ENCODE measurements around the gene STX2. TPM values are rescaled to one million over a fixed set of nuclear protein-coding genes. Genes with fewer than 3 reads are reported as not detected.
"Not testable (repeated sequence)": the region's sequence is repeated elsewhere in the genome, so short reads cannot be mapped to it uniquely, and the experiment has no call there.

STX2 gene
- total RNA-seq, 2 experiments from 2014 or later, result 10.8 to 13.6 TPM

GRCh38 chr12:130787445-130788410, 51.3 kb downstream of the STX2 start:
- CTCF ChIA-PET, result no interaction called here
- intact Hi-C loops (cut with micrococcal nuclease), result no loop called here
- Mint-ChIP-seq H3K4me3 (no peak overlapping the region), H3K27me3 (ENCODE audit: low read depth) (no peaks in the 10 kb centered on the region), H3K27ac (no peak overlapping the region), H3K36me3 (ENCODE audit: low read depth) (peaks cover 59% of the 10 kb centered on the region), H3K4me1 (ENCODE audit: low read depth) (no peaks in the 10 kb centered on the region), H3K9me3 (peaks cover 10% of the 10 kb centered on the region)
- DNase-seq, result no peak

- Mint-ChIP-seq H3K9me3 (peaks cover 10% of the 10 kb centered on the region), H3K4me1 (ENCODE audit: low read depth) (no peaks in the 10 kb centered on the region), H3K27me3 (ENCODE audit: low read depth) (no peaks in the 10 kb centered on the region), H3K4me3 (no peak overlapping the region), H3K36me3 (ENCODE audit: low read depth) (peaks cover 62% of the 10 kb centered on the region), H3K27ac (no peak overlapping the region)
- intact Hi-C loops (cut with micrococcal nuclease), result no loop called here
- CTCF ChIA-PET, result no interaction called here
- DNase-seq, result no peak
These were observed 52.0 kb downstream of the STX2 start for GRCh38 chr12:130787041-130787440.

- Mint-ChIP-seq H3K9me3 (peaks cover 9% of the 10 kb centered on the region), H3K27me3 (ENCODE audit: low read depth) (peaks cover 4% of the 10 kb centered on the region), H3K4me3 (no peak overlapping the region), H3K4me1 (ENCODE audit: low read depth) (no peaks in the 10 kb centered on the region), H3K36me3 (ENCODE audit: low read depth) (peaks cover 52% of the 10 kb centered on the region), H3K27ac (no peak overlapping the region)
- CTCF ChIA-PET, result no interaction called here
- no peak for DNase-seq
- intact Hi-C loops (cut with micrococcal nuclease), result no loop called here
These were observed 55.8 kb downstream of the STX2 start for GRCh38 chr12:130783110-130783715.

- H3K4me3 Mint-ChIP-seq; H3K27ac Mint-ChIP-seq; DNase-seq; H3K4me1 Mint-ChIP-seq (ENCODE audit: low read depth); intact Hi-C loops (cut with micrococcal nuclease); CTCF ChIA-PET; H3K9me3 Mint-ChIP-seq: not testable (repeated sequence)
- Mint-ChIP-seq H3K27me3 (ENCODE audit: low read depth) (peaks cover 10% of the 10 kb centered on the region), H3K36me3 (ENCODE audit: low read depth) (peaks cover 43% of the 10 kb centered on the region)
These were observed 56.8 kb downstream of the STX2 start for GRCh38 chr12:130782245-130782644.

- CTCF ChIA-PET, result no interaction called here
- Mint-ChIP-seq H3K9me3 (peaks cover 6% of the 10 kb centered on the region), H3K4me1 (ENCODE audit: low read depth) (peaks cover 6% of the 10 kb centered on the region), H3K36me3 (ENCODE audit: low read depth) (peaks cover 37% of the 10 kb centered on the region), H3K27ac (no peak overlapping the region), H3K4me3 (no peak overlapping the region), H3K27me3 (ENCODE audit: low read depth) (peaks cover 16% of the 10 kb centered on the region)
- no peak for DNase-seq
- intact Hi-C loops (cut with micrococcal nuclease), result no loop called here
These were observed 58.0 kb downstream of the STX2 start for GRCh38 chr12:130780880-130781575.

GRCh38 chr12:130780325-130780724, 58.7 kb downstream of the STX2 start:
- no peak overlapping the region for H3K4me3 Mint-ChIP-seq
- H3K36me3 Mint-ChIP-seq (ENCODE audit: low read depth), result peaks cover 37% of the 10 kb centered on the region
- peaks cover 6% of the 10 kb centered on the region for H3K9me3 Mint-ChIP-seq
- intact Hi-C loops (cut with micrococcal nuclease), result no loop called here
- no peak for DNase-seq
- CTCF ChIA-PET, result no interaction called here
- peaks cover 23% of the 10 kb centered on the region for H3K27me3 Mint-ChIP-seq (ENCODE audit: low read depth)
- no peak overlapping the region for H3K27ac Mint-ChIP-seq
- H3K4me1 Mint-ChIP-seq (ENCODE audit: low read depth), result peaks cover 13% of the 10 kb centered on the region

GRCh38 chr12:130778776-130779175, 60.3 kb downstream of the STX2 start:
- Mint-ChIP-seq H3K4me3 (no peak overlapping the region), H3K27ac (no peak overlapping the region), H3K36me3 (ENCODE audit: low read depth) (peaks cover 23% of the 10 kb centered on the region), H3K27me3 (ENCODE audit: low read depth) (peaks cover 26% of the 10 kb centered on the region), H3K4me1 (ENCODE audit: low read depth) (peaks cover 14% of the 10 kb centered on the region), H3K9me3 (no peaks in the 10 kb centered on the region)
- DNase-seq, result no peak
- intact Hi-C loops (cut with micrococcal nuclease), result no loop called here
- CTCF ChIA-PET, result interaction anchor here (0.6 kb wide), 1 partner anchor 45 kb away, joined by 4 read pairs; no protein-coding TSS in a partner anchor

GRCh38 chr12:130776857-130777339, 62.2 kb downstream of the STX2 start:
- Mint-ChIP-seq H3K4me3 (peak overlapping the region; percentile 26), H3K36me3 (ENCODE audit: low read depth) (peaks cover 11% of the 10 kb centered on the region), H3K27ac (no peak overlapping the region), H3K27me3 (ENCODE audit: low read depth) (peaks cover 26% of the 10 kb centered on the region), H3K4me1 (ENCODE audit: low read depth) (peaks cover 14% of the 10 kb centered on the region), H3K9me3 (no peaks in the 10 kb centered on the region)
- intact Hi-C loops (cut with micrococcal nuclease), result loop anchor here (1.0 kb wide), 1 partner anchor 42 kb away; no protein-coding TSS in a partner anchor
- CTCF ChIA-PET, result interaction anchor here (0.9 kb wide), 1 partner anchor 28 kb away, joined by 3 read pairs; no protein-coding TSS in a partner anchor
- DNase-seq, result no peak

- peaks cover 26% of the 10 kb centered on the region for H3K27me3 Mint-ChIP-seq (ENCODE audit: low read depth)
- H3K9me3 Mint-ChIP-seq, result no peaks in the 10 kb centered on the region
- peaks cover 9% of the 10 kb centered on the region for H3K36me3 Mint-ChIP-seq (ENCODE audit: low read depth)
- peak overlapping the region; percentile 26 for H3K4me3 Mint-ChIP-seq
- CTCF ChIA-PET, result interaction anchor here (0.9 kb wide), 1 partner anchor 27 kb away, joined by 3 read pairs; no protein-coding TSS in a partner anchor
- no peak overlapping the region for H3K27ac Mint-ChIP-seq
- peaks cover 14% of the 10 kb centered on the region for H3K4me1 Mint-ChIP-seq (ENCODE audit: low read depth)
- DNase-seq, result peak; percentile 80
- intact Hi-C loops (cut with micrococcal nuclease), result loop anchor here (1.0 kb wide), 1 partner anchor 43 kb away; no protein-coding TSS in a partner anchor
These were observed 62.8 kb downstream of the STX2 start for GRCh38 chr12:130775953-130776856.

GRCh38 chr12:130770413-130771028, 68.5 kb downstream of the STX2 start:
- DNase-seq, result no peak
- no peaks in the 10 kb centered on the region for H3K36me3 Mint-ChIP-seq (ENCODE audit: low read depth)
- intact Hi-C loops (cut with micrococcal nuclease), result no loop called here
- H3K27ac Mint-ChIP-seq, result no peak overlapping the region
- H3K27me3 Mint-ChIP-seq (ENCODE audit: low read depth), result peaks cover 6% of the 10 kb centered on the region
- peaks cover 2% of the 10 kb centered on the region for H3K4me1 Mint-ChIP-seq (ENCODE audit: low read depth)
- CTCF ChIA-PET, result no interaction called here
- no peak overlapping the region for H3K4me3 Mint-ChIP-seq
- no peaks in the 10 kb centered on the region for H3K9me3 Mint-ChIP-seq

- no peak for DNase-seq
These were observed 70.9 kb downstream of the STX2 start for GRCh38 chr12:130768120-130768519.

More at GRCh38 chr12:130768120-130768519, 70.9 kb downstream of the STX2 start:
- intact Hi-C loops (cut with micrococcal nuclease), result no loop called here
- no peaks in the 10 kb centered on the region for H3K4me1 Mint-ChIP-seq (ENCODE audit: low read depth)
- no peaks in the 10 kb centered on the region for H3K27me3 Mint-ChIP-seq (ENCODE audit: low read depth)
- H3K9me3 Mint-ChIP-seq, result no peaks in the 10 kb centered on the region
- H3K4me3 Mint-ChIP-seq, result no peak overlapping the region
- CTCF ChIA-PET, result no interaction called here
- no peak overlapping the region for H3K27ac Mint-ChIP-seq
- no peaks in the 10 kb centered on the region for H3K36me3 Mint-ChIP-seq (ENCODE audit: low read depth)
